ES-I3 (cell line): ENCODE data around the gene EXT2.

ENCODE experiments used
- H3K36me3 ChIP-seq: 2 replicates; pipeline ENCODE4 v1.6.1; 2013; ENCODE audit warnings: mild to moderate bottlenecking, low read length, control low read depth, moderate library complexity; ENCODE audit not compliant: insufficient read depth
- H3K4me1 ChIP-seq: 2 replicates; pipeline ENCODE4 v1.6.1; 2013; ENCODE audit warnings: mild to moderate bottlenecking, control low read depth, low read length; ENCODE audit not compliant: insufficient read depth
- H3K9ac ChIP-seq: 2 replicates; pipeline ENCODE4 v1.6.1; 2013; ENCODE audit warnings: low read depth, mild to moderate bottlenecking, low read length, moderate library complexity
- H3K9me3 ChIP-seq: 2 replicates; pipeline ENCODE4 v1.6.1; 2013; ENCODE audit warnings: mild to moderate bottlenecking, low read length, moderate library complexity; ENCODE audit not compliant: control insufficient read depth, insufficient read depth

The EXT2 gene

DNA sequence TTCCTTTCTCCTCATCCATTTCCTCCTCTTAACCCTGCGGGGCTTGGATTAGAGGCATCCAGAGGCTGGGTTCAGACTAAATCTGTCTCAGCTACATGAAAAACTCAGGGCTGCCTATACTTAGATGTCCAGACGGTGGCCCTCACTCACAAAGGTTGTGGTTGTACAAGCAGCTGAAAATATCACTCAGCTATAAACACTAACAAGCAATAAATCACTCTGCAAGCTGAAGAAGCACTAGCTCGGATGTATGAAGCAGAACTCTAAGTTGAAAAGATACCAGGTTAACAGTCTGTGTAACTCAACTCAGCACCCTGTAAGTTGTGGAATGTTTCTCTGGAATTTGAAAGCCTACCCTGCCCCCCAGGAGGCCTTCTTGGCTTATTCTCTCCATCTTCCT is 82.9 kb downstream of the EXT2 start:
- H3K9me3 ChIP-seq = no peaks in the 10 kb centered on the region

DNA sequence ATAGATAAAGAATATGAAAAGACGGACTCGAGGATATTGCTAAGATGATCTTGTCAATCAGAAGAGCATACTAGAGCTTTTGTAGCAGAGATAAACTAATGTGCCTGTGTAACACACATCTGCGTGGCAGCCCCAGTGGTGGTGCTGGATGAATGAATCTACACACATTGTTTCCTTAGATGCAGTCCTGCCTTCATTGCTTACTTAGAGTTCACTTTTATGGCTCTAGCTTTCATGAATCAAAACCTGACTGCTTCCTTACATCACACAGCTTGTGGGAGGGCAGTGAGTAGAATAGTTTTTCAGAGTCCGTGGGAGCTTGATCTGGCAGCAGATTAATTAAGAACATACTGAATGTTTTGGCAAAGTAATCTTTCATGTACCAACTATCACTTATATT is 83.7 kb downstream of the EXT2 start:
- H3K4me1 ChIP-seq = peaks cover 13% of the 10 kb centered on the region
- H3K9me3 ChIP-seq = no peaks in the 10 kb centered on the region
- H3K36me3 ChIP-seq = no peaks in the 10 kb centered on the region
- H3K9ac ChIP-seq = no peak overlapping the region

More for the DNA sequence above, 82.9 kb downstream of the EXT2 start:
- Histone ChIP-seq H3K36me3 (no peaks in the 10 kb centered on the region), H3K4me1 (peaks cover 13% of the 10 kb centered on the region), H3K9ac (no peak overlapping the region)

DNA sequence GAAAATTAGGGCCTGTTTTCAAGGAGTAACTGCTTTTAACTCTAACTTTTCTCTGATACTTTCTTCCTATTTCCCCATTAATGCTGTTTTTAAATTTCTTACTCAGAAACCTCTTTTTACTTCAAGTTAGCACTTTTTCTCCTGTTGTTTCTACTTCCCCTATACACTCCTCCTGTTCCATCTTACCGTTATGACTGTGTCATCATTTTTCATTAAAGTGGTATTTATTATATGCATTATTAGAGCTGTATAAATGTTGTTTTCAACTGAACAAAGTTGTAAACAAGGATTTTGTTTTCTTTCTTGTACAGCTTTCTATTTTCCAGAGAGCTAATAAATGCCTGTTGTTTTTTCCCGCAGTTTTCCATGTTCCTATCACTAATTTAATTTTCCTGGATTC is 84.6 kb downstream of the EXT2 start:
- peaks cover 13% of the 10 kb centered on the region for H3K4me1 ChIP-seq
- H3K36me3 ChIP-seq = no peaks in the 10 kb centered on the region
- no peaks in the 10 kb centered on the region for H3K9me3 ChIP-seq
- no peak overlapping the region for H3K9ac ChIP-seq

DNA sequence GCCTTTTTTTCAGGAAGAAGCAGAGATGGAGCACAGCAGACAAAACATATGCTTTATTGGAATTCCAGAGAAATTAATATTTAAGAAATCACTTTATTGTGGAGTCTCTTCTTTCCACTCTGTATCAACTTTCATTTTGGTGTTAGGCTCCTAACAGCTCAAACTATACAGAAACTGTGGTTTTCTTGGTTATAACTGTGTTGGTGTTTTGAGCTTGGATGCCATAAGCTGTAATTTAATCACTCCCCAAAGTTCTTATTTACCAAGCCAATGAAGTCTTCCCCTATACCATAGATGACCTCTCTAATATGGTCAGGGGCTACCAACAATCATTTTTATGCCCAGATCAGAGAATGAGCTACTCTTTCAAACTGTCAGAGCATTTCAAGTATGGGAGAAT is 90.0 kb downstream of the EXT2 start:
- Histone ChIP-seq H3K9ac (no peak overlapping the region), H3K9me3 (peaks cover 6% of the 10 kb centered on the region; the same call in 1 of the 2 replicates), H3K36me3 (no peaks in the 10 kb centered on the region), H3K4me1 (peaks cover 4% of the 10 kb centered on the region)

- peaks cover 6% of the 10 kb centered on the region; the same call in 1 of the 2 replicates for H3K9me3 ChIP-seq
- no peak overlapping the region for H3K9ac ChIP-seq
- H3K4me1 ChIP-seq = peaks cover 13% of the 10 kb centered on the region
- no peaks in the 10 kb centered on the region for H3K36me3 ChIP-seq
These were observed 90.9 kb downstream of the EXT2 start for GRCh38 chr11:44186321-44186930.

GRCh38 chr11:44188643-44189042 is 93.2 kb downstream of the EXT2 start:
- Histone ChIP-seq H3K36me3 (no peaks in the 10 kb centered on the region), H3K4me1 (peaks cover 14% of the 10 kb centered on the region), H3K9me3 (peaks cover 6% of the 10 kb centered on the region; the same call in 1 of the 2 replicates), H3K9ac (no peak overlapping the region)

DNA sequence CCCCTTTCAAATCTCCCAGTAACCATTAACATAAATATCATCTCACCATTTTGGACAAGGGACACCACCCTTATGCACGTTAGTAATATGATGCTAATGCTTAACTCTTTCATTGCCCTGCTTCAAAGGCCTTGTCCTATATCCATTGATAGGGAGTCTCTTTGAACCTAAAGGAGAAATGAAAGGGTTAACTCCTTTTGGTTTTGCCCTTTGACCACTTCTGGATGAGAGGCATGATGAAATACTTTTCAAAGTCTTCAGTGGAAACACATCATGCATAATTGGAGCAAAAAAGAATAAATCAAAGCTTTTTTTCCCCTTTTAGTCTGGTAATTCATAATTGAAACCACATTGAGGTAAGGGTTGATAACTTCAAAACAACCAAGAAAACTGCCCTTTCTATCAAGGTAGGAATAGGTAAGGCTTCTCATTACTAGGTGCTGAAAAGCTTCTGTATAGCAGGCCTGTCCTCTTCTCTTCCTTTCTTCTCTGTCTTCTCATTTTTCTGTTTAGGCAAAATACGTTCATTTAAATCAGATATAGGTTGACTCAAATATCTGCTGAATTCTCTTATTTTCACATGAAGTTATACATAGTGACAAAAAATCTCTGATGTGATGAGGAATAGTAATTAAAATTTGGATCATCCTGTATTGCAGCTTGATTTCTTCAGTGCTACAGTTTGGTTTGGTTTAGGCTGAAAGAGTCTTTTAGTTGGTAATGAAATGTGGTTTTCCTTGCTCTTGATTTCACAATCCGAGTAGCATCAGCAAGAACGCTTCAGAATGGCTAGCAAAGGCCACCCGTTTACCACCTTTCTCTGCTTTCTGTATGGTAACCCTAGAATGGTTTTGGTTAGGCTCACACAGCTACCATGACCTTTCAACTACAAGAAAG is 94.8 kb downstream of the EXT2 start:
- H3K9me3 ChIP-seq = peaks cover 6% of the 10 kb centered on the region; the same call in 1 of the 2 replicates
- no peaks in the 10 kb centered on the region for H3K36me3 ChIP-seq
- H3K4me1 ChIP-seq = peaks cover 14% of the 10 kb centered on the region
- H3K9ac ChIP-seq = no peak overlapping the region

DNA sequence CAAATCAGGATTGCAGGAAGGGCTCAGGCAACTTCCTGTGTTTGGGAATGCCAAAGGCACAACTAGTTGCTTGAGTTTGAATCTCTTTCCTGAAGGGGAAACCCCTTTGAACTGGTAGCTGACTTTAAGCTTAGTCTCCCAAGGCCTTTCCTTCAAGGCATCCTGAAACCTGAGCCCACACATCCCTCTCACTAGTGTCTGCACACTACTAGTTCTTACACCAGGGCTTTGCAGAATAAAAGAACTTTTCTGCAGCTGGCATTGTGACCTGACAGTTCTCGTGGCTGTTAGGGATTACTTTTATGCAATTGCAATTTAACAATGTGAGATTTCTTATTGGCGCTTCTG is 95.4 kb downstream of the EXT2 start:
- H3K9me3 ChIP-seq = peaks cover 6% of the 10 kb centered on the region; the same call in 1 of the 2 replicates

GRCh38 chr11:44191322-44192016 is 96.0 kb downstream of the EXT2 start:
- Histone ChIP-seq H3K36me3 (no peaks in the 10 kb centered on the region), H3K9me3 (peaks cover 6% of the 10 kb centered on the region; the same call in 1 of the 2 replicates), H3K9ac (no peak overlapping the region), H3K4me1 (peaks cover 14% of the 10 kb centered on the region)

More for the DNA sequence above, 95.4 kb downstream of the EXT2 start:
- Histone ChIP-seq H3K4me1 (peaks cover 14% of the 10 kb centered on the region), H3K9ac (no peak overlapping the region), H3K36me3 (no peaks in the 10 kb centered on the region)

- Histone ChIP-seq H3K36me3 (no peaks in the 10 kb centered on the region), H3K9ac (no peak overlapping the region), H3K4me1 (peaks cover 14% of the 10 kb centered on the region), H3K9me3 (peaks cover 10% of the 10 kb centered on the region; the same call in 1 of the 2 replicates)
These were observed 96.5 kb downstream of the EXT2 start for GRCh38 chr11:44192017-44192385.

DNA sequence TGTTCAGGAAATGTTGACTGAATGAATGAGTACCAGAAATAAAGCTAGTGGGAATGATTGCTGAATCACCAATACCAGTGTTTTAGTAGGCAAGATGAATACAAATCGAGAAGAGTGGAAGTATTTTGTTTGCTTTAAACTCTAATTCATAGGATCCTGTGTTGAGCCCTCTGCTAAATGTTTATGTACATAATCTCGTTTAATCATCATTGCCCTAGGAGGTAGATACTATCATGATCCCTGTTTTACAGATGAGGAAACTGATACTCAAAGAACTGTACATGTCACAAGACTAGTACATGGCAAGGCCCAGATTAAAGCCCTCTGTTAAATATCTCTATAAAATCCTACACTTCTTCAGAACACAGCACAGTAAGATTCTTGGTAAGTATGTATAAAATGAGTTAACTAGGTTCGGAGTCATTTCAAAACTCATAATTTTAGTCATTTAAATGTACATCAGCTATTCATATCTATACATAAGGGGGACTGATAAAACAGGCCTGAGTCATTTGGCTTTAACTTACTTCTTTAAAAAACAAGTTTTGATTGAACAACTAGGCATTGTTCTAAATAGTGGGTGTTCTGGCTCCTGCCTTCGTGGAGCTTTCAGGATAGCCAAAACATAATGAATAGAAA is 97.1 kb downstream of the EXT2 start:
- Histone ChIP-seq H3K9ac (no peak overlapping the region), H3K9me3 (peaks cover 10% of the 10 kb centered on the region; the same call in 1 of the 2 replicates), H3K36me3 (no peaks in the 10 kb centered on the region), H3K4me1 (peaks cover 14% of the 10 kb centered on the region)

DNA sequence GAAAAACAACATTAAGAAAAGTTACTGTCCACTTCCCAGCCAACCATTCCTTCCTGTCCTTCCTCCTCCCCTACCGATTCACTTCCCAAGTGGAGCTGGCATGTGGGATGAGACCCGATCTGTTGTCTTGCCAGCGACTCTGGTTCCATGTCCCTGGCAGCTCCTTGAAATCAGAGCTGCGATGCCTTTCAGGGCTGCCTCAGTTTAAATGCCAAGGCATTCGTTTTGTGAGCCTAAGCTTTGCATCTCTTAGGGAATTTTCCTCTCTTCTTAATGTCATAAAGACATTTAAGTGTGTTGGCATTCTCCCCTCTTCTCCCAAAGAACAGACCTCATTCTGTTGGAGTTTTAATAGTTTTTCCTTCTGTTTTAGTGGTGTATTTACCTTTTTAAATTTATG is 98.4 kb downstream of the EXT2 start:
- 0 out of 2 replicates have a peak, but pooled peaks cover 8% of the 10 kb centered on the region for H3K9me3 ChIP-seq
- peaks cover 14% of the 10 kb centered on the region for H3K4me1 ChIP-seq
- H3K36me3 ChIP-seq = 0 out of 2 replicates have a peak, but pooled peaks cover 4% of the 10 kb centered on the region
- H3K9ac ChIP-seq = no peak overlapping the region

DNA sequence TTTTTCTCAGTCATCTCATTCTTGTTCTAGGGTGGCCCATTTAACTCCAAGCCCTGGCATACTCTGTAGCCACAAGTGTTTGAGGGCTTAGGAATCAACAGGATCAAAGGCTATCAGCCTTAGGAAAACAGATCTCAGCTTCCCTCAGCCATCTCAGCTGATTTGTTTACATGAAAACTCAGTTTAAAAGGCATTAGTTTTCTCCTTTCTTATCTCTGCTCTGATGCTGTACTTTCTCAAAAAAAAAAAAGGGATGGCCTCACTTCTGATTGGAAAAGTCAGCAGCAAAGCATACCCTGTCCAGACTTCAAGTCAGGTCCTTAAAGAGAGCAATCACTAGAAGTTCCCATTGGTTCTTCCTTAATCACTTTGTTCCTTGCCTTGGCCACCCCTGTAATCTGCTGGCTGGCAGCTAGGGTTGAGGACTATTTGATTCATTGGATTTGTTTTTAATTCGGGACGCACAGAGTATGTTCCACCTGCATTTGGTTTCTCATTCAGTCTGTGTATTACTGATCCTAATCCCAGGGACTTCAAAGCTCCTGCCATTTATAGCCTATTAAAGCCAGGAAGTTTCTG is 102.8 kb downstream of the EXT2 start:
- peaks cover 20% of the 10 kb centered on the region for H3K4me1 ChIP-seq
- 0 out of 2 replicates have a peak, but pooled peaks cover 4% of the 10 kb centered on the region for H3K9me3 ChIP-seq
- 0 out of 2 replicates have a peak, but pooled peaks cover 4% of the 10 kb centered on the region for H3K36me3 ChIP-seq
- H3K9ac ChIP-seq = no peak overlapping the region
